ENCODE measurements around the gene CASZ1. TPM values are rescaled to one million over a fixed set of nuclear protein-coding genes. Genes with fewer than 3 reads are reported as not detected.
A peak's percentile ranks its signal among the peaks of the same experiment; 100 is the strongest.

CASZ1 gene
- total RNA-seq, 1 experiment from 2014 or later, result 27.8 TPM

- intact Hi-C loops (cut with micrococcal nuclease; ENCODE audit: unreplicated experiment) (no loop called here), in situ Hi-C loops (cut with HindIII; ENCODE audit: low pct_unique_long_range_greater_than_20kb, low sequenced_read_pairs) (no loop called here)
- ChIA-PET POLR2A (no interaction called here), CTCF (no interaction called here)
- peaks cover 8% of the 10 kb centered on the region; the same call in 1 of the 2 replicates for H3K4me1 ChIP-seq (ENCODE audit: control insufficient read depth, insufficient read depth, low read length)
- no peaks in the 10 kb centered on the region for H3K9me3 ChIP-seq (ENCODE audit: control insufficient read depth, insufficient read depth, low read depth, low read length)
- H3K27me3 ChIP-seq (ENCODE audit: control insufficient read depth, insufficient read depth, low read length), result no peaks in the 10 kb centered on the region
- DNase-seq (ENCODE audit: low read depth, low spot score) (no peak), ATAC-seq (no peak)
- TF ChIP-seq CTCF (IDR thresholded peaks at IDR 0.05) (no peak), TCF7L2 (IDR thresholded peaks at IDR 0.05; ENCODE audit: low read depth, low read length) (no peak), SIN3A (IDR thresholded peaks at IDR 0.05; ENCODE audit: borderline replicate concordance, insufficient read depth, low read depth, low read length) (no peak), REST (IDR thresholded peaks at IDR 0.05; ENCODE audit: insufficient read depth in 1 of 2, low read depth in 2 of 2, low read length in 1 of 2) (no peak), POLR2AphosphoS5 (IDR thresholded peaks at IDR 0.05; ENCODE audit: low read depth, low read length) (no peak)
- no peaks in the 10 kb centered on the region for H3K36me3 ChIP-seq (ENCODE audit: control insufficient read depth, insufficient read depth, low read length)
- H3K27ac ChIP-seq (ENCODE audit: low read length), result no peak overlapping the region
- BruUV-seq (replicated peaks), result TSS peak; percentile 53
- no peak overlapping the region for H3K4me3 ChIP-seq (ENCODE audit: low read depth in 2 of 2, low read length in 2 of 2)
These were observed 124.7 kb downstream of the CASZ1 start for GRCh38 chr1:10671622-10672342.

- POLR2A ChIA-PET, result no interaction called here
- in situ Hi-C loops (cut with HindIII; ENCODE audit: low pct_unique_long_range_greater_than_20kb, low sequenced_read_pairs), result no loop called here
- H3K27me3 ChIP-seq (ENCODE audit: control insufficient read depth, insufficient read depth, low read length), result no peaks in the 10 kb centered on the region
- H3K36me3 ChIP-seq (ENCODE audit: control insufficient read depth, insufficient read depth, low read length), result no peaks in the 10 kb centered on the region
- H3K9me3 ChIP-seq (ENCODE audit: control insufficient read depth, insufficient read depth, low read depth, low read length), result no peaks in the 10 kb centered on the region
- CTCF ChIA-PET, result interaction anchor here (0.7 kb wide), 1 partner anchor 239 kb away, joined by 7 read pairs; no protein-coding TSS in a partner anchor
- no peak overlapping the region for H3K27ac ChIP-seq (ENCODE audit: low read length)
- intact Hi-C loops (cut with micrococcal nuclease; ENCODE audit: unreplicated experiment), result no loop called here
- BruUV-seq (replicated peaks), result no TSS peak
- no peak for DNase-seq (ENCODE audit: low read depth, low spot score)
- no peak for ATAC-seq
- no peak overlapping the region for H3K4me3 ChIP-seq (ENCODE audit: low read depth in 2 of 2, low read length in 2 of 2)
- TF ChIP-seq REST (IDR thresholded peaks at IDR 0.05; ENCODE audit: insufficient read depth in 1 of 2, low read depth in 2 of 2, low read length in 1 of 2), result no peak
- TF ChIP-seq CTCF (IDR thresholded peaks at IDR 0.05), result no peak
- TF ChIP-seq SIN3A (IDR thresholded peaks at IDR 0.05; ENCODE audit: borderline replicate concordance, insufficient read depth, low read depth, low read length), result no peak
- TF ChIP-seq TCF7L2 (IDR thresholded peaks at IDR 0.05; ENCODE audit: low read depth, low read length), result no peak
- TF ChIP-seq POLR2AphosphoS5 (IDR thresholded peaks at IDR 0.05; ENCODE audit: low read depth, low read length), result no peak
- peaks cover 7% of the 10 kb centered on the region; the same call in 1 of the 2 replicates for H3K4me1 ChIP-seq (ENCODE audit: control insufficient read depth, insufficient read depth, low read length)
These were observed 125.4 kb downstream of the CASZ1 start for GRCh38 chr1:10671090-10671489.

All from Panc1 (cell line).